Measurements from ENCODE around the gene SRBD1.

GRCh38 chr2:45353879-45354278 is 257.2 kb downstream of the SRBD1 start:
- TF ChIP-seq EZH2phosphoT487 (IDR thresholded peaks at IDR 0.05; ENCODE audit: borderline replicate concordance, low read length) (no peak), CTCF (conservative IDR thresholded peaks at IDR 0.05; ENCODE audit: low read depth, low read length) (no peak)

Data from PC-3 (cell line).